ENCODE data around the gene KIF13A. TPM values are rescaled to one million over a fixed set of nuclear protein-coding genes. Genes with fewer than 3 reads are reported as not detected.
A peak's percentile ranks its signal among the peaks of the same experiment; 100 is the strongest.

Gene KIF13A
- total RNA-seq, 2 donors from 2014 or later, result 35.3 to 45.0 TPM

DNA sequence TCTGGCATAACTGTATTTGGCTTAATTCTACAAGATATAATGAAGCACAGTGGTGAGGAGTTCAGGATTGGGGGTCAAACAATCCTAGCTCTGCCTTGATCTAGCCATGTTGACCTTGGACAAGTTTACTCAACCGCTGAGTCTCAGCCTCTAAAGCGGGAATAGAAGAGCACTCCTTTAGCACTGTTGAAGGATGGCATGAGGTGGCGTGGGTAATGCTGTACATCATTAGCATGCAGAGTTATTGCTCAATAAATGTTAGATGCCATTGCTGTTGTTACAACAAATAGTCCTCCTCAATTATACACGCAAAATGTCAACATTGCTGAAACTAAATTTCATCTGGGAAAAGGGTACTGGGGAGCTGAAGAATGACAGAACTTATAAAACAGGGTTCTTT is 78.6 kb downstream of the KIF13A start:
- no peaks in the 10 kb centered on the region for H3K27me3 ChIP-seq (ENCODE audit: control insufficient read depth, insufficient read depth, low read length, poor library complexity, severe bottlenecking)
- H3K4me3 Mint-ChIP-seq, result no peak overlapping the region
- H3K4me1 Mint-ChIP-seq, result peaks cover 23% of the 10 kb centered on the region
- no peak overlapping the region for H3K27ac ChIP-seq (ENCODE audit: low read depth, low read length)
- no peak for DNase-seq
- no peak overlapping the region for H3K9ac ChIP-seq (ENCODE audit: extremely low read depth, low read length, poor library complexity, severe bottlenecking)
- H3K36me3 ChIP-seq (ENCODE audit: control insufficient read depth, insufficient read depth, low read length), result no peaks in the 10 kb centered on the region
- H3K9me3 ChIP-seq (ENCODE audit: control insufficient read depth, low read length), result no peaks in the 10 kb centered on the region
- peaks cover 3% of the 10 kb centered on the region for H3K36me3 Mint-ChIP-seq (ENCODE audit: low read depth)
- H3K27ac Mint-ChIP-seq, result no peak overlapping the region
- no peak overlapping the region for H3K4me3 ChIP-seq (ENCODE audit: low read length)
- no peaks in the 10 kb centered on the region for H3K4me1 ChIP-seq (ENCODE audit: control insufficient read depth, insufficient read depth, low read length)
- WGBS, 2 experiments (ENCODE audit: insufficient coverage in 1 of 2, insufficient read length in 1 of 2), result 98 to 100% methylated on average over 4 of the region's 4 CpGs
- no peaks in the 10 kb centered on the region for H3K9me3 Mint-ChIP-seq
- no peaks in the 10 kb centered on the region for H3K27me3 Mint-ChIP-seq (ENCODE audit: insufficient read depth)
- TF ChIP-seq, protein P1, sequence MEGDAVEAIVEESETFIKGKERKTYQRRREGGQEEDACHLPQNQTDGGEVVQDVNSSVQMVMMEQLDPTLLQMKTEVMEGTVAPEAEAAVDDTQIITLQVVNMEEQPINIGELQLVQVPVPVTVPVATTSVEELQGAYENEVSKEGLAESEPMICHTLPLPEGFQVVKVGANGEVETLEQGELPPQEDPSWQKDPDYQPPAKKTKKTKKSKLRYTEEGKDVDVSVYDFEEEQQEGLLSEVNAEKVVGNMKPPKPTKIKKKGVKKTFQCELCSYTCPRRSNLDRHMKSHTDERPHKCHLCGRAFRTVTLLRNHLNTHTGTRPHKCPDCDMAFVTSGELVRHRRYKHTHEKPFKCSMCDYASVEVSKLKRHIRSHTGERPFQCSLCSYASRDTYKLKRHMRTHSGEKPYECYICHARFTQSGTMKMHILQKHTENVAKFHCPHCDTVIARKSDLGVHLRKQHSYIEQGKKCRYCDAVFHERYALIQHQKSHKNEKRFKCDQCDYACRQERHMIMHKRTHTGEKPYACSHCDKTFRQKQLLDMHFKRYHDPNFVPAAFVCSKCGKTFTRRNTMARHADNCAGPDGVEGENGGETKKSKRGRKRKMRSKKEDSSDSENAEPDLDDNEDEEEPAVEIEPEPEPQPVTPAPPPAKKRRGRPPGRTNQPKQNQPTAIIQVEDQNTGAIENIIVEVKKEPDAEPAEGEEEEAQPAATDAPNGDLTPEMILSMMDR (conservative IDR thresholded peaks at IDR 0.05), result no peak

DNA sequence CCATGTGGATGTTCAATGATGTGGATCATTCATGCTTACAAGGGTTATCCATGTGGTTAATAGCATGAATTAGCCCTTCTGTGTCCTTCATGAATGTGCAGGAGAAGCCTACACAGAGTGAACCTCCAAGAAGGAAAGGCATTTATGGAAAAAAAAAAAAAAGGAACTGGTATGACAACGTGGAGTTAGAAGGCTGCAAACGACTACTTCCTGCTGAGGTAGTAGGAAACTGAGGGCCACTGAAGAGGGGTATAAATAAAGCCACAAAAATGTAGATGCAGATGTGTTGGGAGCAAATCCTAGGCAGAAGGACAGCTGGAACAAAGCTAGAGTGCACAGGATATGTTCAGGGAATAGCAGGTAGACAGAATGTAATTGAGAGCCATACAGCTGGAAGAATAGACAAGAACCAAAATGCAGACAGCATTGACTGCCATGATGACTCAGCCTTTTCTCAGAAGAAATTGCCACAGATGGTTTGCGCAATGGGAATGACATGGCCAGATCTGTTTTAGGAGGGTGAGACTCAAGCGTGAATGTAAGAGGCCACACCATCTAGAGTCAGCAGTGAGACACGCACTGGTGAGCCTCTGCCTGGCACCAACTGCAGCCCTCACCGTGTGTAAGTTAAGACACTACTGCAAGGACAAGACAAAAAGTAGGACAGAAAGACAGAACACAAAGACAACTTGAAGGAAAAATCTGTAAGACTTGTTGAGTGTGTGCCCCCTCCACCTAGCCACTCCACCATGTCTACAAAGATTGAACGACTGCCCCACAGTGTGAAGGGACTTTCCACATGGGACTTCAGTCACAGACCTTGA is 79.8 kb downstream of the KIF13A start:
- Mint-ChIP-seq H3K4me3 (no peak overlapping the region), H3K4me1 (peaks cover 15% of the 10 kb centered on the region), H3K27me3 (ENCODE audit: insufficient read depth) (no peaks in the 10 kb centered on the region), H3K9me3 (no peaks in the 10 kb centered on the region), H3K27ac (peak overlapping the region; percentile 53), H3K36me3 (ENCODE audit: low read depth) (peaks cover 3% of the 10 kb centered on the region)
- TF ChIP-seq, protein P1 (conservative IDR thresholded peaks at IDR 0.05), result no peak
- Histone ChIP-seq H3K36me3 (ENCODE audit: control insufficient read depth, insufficient read depth, low read length) (no peaks in the 10 kb centered on the region), H3K9ac (ENCODE audit: extremely low read depth, low read length, poor library complexity, severe bottlenecking) (no peak overlapping the region), H3K27ac (ENCODE audit: low read depth, low read length) (no peak overlapping the region), H3K9me3 (ENCODE audit: control insufficient read depth, low read length) (no peaks in the 10 kb centered on the region), H3K4me1 (ENCODE audit: control insufficient read depth, insufficient read depth, low read length) (no peaks in the 10 kb centered on the region), H3K4me3 (ENCODE audit: low read length) (no peak overlapping the region), H3K27me3 (ENCODE audit: control insufficient read depth, insufficient read depth, low read length, poor library complexity, severe bottlenecking) (no peaks in the 10 kb centered on the region)
- DNase-seq, result no peak
- WGBS, 2 experiments (ENCODE audit: insufficient coverage in 1 of 2, insufficient read length in 1 of 2), result 90 to 96% methylated on average over 7 of the region's 7 CpGs

DNA sequence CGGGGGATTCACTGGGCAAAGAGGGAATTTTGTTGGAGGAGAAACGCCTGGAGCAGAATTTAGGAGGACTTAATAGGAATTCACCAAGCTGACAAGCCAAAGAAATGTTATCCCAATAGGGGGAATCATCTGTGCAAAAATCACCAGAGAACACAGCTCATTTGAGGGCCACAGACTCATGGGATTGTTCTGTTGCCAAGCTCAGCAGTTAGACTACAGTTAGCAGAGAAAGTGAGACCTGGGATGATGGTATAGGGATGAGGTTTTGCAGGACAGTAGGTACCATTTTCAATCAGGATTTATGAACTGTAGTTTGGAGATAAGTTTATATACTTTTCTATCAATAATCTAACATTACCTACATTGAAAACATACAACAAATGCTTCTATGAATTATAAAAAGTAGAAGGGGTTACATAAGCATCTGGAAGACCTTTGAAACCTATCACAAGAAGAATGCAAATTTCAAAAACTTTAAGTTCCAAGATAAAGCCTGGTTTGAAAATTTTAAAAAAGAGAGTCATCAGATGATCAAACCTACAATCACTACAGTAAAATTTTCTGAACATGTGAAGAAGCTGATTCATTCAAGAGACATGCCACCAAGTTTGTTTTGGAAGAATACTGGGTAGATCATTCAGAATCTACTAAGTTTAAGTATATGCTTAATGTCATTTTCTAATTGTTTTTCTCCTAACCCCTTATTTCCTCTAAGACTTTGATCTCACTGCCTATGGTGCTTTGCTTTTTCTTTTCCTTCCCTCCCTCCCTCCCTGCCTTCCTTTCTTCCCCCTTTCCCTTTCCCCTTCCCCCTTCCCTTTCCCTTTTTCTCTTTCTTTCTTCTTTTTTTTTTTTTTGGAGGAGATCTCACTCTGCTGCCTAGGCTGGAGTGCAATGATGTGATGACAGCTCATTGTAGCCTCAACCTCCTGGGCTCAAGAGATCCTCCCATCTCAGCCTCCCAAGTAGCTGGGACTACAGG is 81.5 kb downstream of the KIF13A start:
- Mint-ChIP-seq H3K4me1 (peaks cover 19% of the 10 kb centered on the region), H3K9me3 (peaks cover 3% of the 10 kb centered on the region), H3K36me3 (ENCODE audit: low read depth) (peaks cover 2% of the 10 kb centered on the region), H3K4me3 (no peak overlapping the region), H3K27me3 (ENCODE audit: insufficient read depth) (no peaks in the 10 kb centered on the region), H3K27ac (no peak overlapping the region)
- TF ChIP-seq, protein P1 (conservative IDR thresholded peaks at IDR 0.05), result no peak
- H3K27me3 ChIP-seq (ENCODE audit: control insufficient read depth, insufficient read depth, low read length, poor library complexity, severe bottlenecking), result no peaks in the 10 kb centered on the region
- H3K9ac ChIP-seq (ENCODE audit: extremely low read depth, low read length, poor library complexity, severe bottlenecking), result no peak overlapping the region
- no peak overlapping the region for H3K27ac ChIP-seq (ENCODE audit: low read depth, low read length)
- no peaks in the 10 kb centered on the region for H3K4me1 ChIP-seq (ENCODE audit: control insufficient read depth, insufficient read depth, low read length)
- 95 to 100% methylated on average over 2 of the region's 2 CpGs for WGBS, 2 experiments (ENCODE audit: insufficient coverage in 1 of 2, insufficient read length in 1 of 2)
- H3K36me3 ChIP-seq (ENCODE audit: control insufficient read depth, insufficient read depth, low read length), result no peaks in the 10 kb centered on the region
- no peak for DNase-seq
- H3K9me3 ChIP-seq (ENCODE audit: control insufficient read depth, low read length), result no peaks in the 10 kb centered on the region
- no peak overlapping the region for H3K4me3 ChIP-seq (ENCODE audit: low read length)

Measured in endodermal cell (in vitro differentiated cells).